GM12801 (cell line): ENCODE results near the gene NPHP4.

ENCODE experiments used
- TF ChIP-seq, protein P1 (sequence below): IDR thresholded peaks from one replicate; pipeline ENCODE4 v1.5.1; 2011; ENCODE audit warnings: control low read depth; ENCODE audit not compliant: insufficient read length; ENCODE audit errors: extremely low read depth

The NPHP4 gene

DNA sequence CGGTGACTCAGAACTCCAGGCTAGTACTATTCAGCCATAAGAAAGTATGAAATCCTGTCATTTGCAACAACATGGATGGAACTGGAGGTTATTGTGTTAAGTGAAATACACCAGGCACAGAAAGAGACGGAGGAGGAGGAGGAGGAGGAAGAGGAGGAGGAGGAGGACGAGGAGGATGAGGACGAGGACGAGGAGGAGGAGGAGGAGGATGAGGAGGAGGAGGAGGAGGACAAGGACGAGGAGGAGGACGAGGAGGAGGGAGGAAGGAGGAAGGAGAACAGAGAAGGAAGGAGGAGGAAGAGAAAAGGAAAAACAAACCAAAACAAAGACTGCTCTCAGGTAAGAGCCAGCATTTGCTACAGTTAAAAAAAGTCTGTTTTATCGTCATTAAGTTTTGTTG is 178.7 kb downstream of the NPHP4 start:
- TF ChIP-seq, protein P1, sequence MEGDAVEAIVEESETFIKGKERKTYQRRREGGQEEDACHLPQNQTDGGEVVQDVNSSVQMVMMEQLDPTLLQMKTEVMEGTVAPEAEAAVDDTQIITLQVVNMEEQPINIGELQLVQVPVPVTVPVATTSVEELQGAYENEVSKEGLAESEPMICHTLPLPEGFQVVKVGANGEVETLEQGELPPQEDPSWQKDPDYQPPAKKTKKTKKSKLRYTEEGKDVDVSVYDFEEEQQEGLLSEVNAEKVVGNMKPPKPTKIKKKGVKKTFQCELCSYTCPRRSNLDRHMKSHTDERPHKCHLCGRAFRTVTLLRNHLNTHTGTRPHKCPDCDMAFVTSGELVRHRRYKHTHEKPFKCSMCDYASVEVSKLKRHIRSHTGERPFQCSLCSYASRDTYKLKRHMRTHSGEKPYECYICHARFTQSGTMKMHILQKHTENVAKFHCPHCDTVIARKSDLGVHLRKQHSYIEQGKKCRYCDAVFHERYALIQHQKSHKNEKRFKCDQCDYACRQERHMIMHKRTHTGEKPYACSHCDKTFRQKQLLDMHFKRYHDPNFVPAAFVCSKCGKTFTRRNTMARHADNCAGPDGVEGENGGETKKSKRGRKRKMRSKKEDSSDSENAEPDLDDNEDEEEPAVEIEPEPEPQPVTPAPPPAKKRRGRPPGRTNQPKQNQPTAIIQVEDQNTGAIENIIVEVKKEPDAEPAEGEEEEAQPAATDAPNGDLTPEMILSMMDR, result no peak
